Adrenal gland (tissue), 12 donors: ENCODE results near the gene CPTP. TPM values are rescaled to one million over a fixed set of nuclear protein-coding genes. Genes with fewer than 3 reads are reported as not detected.

ENCODE experiments used
- DNase-seq, 7 donors: peaks; one replicate each; pipeline ENCODE4 v3.0.0-alpha.2; 2019 to 2020
- H3K27ac ChIP-seq, 5 donors: fragments of 200-600 bp; sonication (generic) in 4 of 5; 1 replicate in 3 of 5; 2 replicates in 2 of 5; pipeline versions ENCODE4 v1.5.1 to v1.8.0; 2016 to 2020; ENCODE audit warnings: mild to moderate bottlenecking in 1 of 5
- H3K27me3 ChIP-seq: fragments of 200-600 bp; 2 replicates; pipeline ENCODE4 v1.8.0; 2021
- H3K36me3 ChIP-seq, 2 donors: fragments of 200-600 bp; replicated peaks in 1 of 2; 1 replicate in 1 of 2; 2 replicates in 1 of 2; pipeline versions ENCODE4 v1.5.1 to v1.8.0; 2018 to 2022
- H3K4me1 ChIP-seq, 2 donors: fragments of 200-600 bp; replicated peaks in 1 of 2; 1 replicate in 1 of 2; 2 replicates in 1 of 2; pipeline versions ENCODE4 v1.5.1 to v1.8.0; 2018 to 2021
- H3K4me3 ChIP-seq, 4 donors: fragments of 200-600 bp; sonication (generic) in 3 of 4; one replicate each; pipeline ENCODE4 v1.5.1; 2016 to 2018
- H3K9me3 ChIP-seq, 3 donors: fragments of 200-600 bp; sonication (generic) in 1 of 3; replicated peaks in 1 of 3; 1 replicate in 2 of 3; 2 replicates in 1 of 3; pipeline versions ENCODE4 v1.5.1 to v1.8.0; 2016 to 2021
- CTCF ChIP-seq, 6 experiments: fragments of 450-650 bp in 4 of 6; fragments of 200-600 bp in 2 of 6; sonication (generic) in 1 of 6; IDR thresholded peaks; 1 replicate in 5 of 6; 2 replicates in 1 of 6; pipeline versions ENCODE4 v1.5.1 to v1.8.0; 2016 to 2021; ENCODE audit warnings: antibody characterized with exemption in 6 of 6, mild to moderate bottlenecking in 2 of 6, moderate library complexity in 1 of 6
- POLR2A ChIP-seq, 2 donors: fragments of 450-650 bp; IDR thresholded peaks; one replicate each; pipeline ENCODE4 v1.6.1; 2017; ENCODE audit warnings: antibody characterized with exemption in 2 of 2, mild to moderate bottlenecking in 2 of 2, moderate library complexity in 1 of 2
- WGBS, 4 donors: extraction: QIAGEN DNeasy Blood & Tissue Kit in 2 of 4; methylation state at CpG; one replicate each; pipeline versions ENCODE4 v1.1.5 to v1.1.7; 2013 to 2017; 5-methylcytosine and 5-hydroxymethylcytosine counted together
- intact Hi-C, 2 donors: fragments of 100-400 bp; cut with DNase I; formaldehyde crosslinking; loops; one replicate each; pipeline versions ENCODE4 v1.14.1 to v1.15.0; 2022 to 2023
- polyA plus RNA-seq, 3 donors: library from polyadenylated mRNA; stranded (reverse); fragments of 200-250 nt in 2 of 3; fragments of 350-450 nt in 1 of 3; fragmentation: Illumina TruSeq in 1 of 3; extraction: RNeasy Lipid Tissue Mini Kit (QIAGEN cat#74804) in 1 of 3; gene quantifications; one replicate each; pipeline ENCODE4 v1.2.3, GENCODE V29; 2013 to 2014
- total RNA-seq, 9 donors: library from RNA; depleted of rRNA in 4 of 9; stranded (reverse); fragments of >200 nt in 4 of 9; fragments of 120-200 nt in 1 of 9; fragmentation: NEBNext Ultra II Directional in 1 of 9; extraction: Animal tissue kit (Norgen Biotek cat#: 25700) in 1 of 9; gene quantifications; one replicate each; pipeline versions ENCODE4 v1.1.0 to v1.2.4, GENCODE V29; 2013 to 2023
- donor health status: healthy with polysubstance abuse.
- donor health status: Bipolar disorder and iron deficiency.
- donor health status: DM: yes; HTN: yes; CAD: no.
- donor health status: DM: no; HTN: no; CAD: no.
- donor health status: DM: no; HTN: no; CAD: no.
- donor health status: DM: yes; HTN: yes; CAD: no.

Gene CPTP
- total and polyA plus RNA-seq, 12 donors = 2.9 to 53.0 (median 29.0) TPM

- TF ChIP-seq POLR2A (IDR thresholded peaks at IDR 0.05) = no peak
- no peak for TF ChIP-seq CTCF (IDR thresholded peaks at IDR 0.05)
- Histone ChIP-seq H3K27me3 (no peaks in the 10 kb centered on the region), H3K4me3 (no peak overlapping the region), H3K4me1 (peaks cover 0 to 1% of the 10 kb centered on the region in 2 donors), H3K36me3 (peaks cover 0 to 25% of the 10 kb centered on the region in 2 donors), H3K9me3 (no peaks in the 10 kb centered on the region), H3K27ac (no peak overlapping the region)
- DNase-seq = no peak
- 92 to 98% (median 93%) methylated on average over 6 to 26 of the region's 26 CpGs; no CpG with 5 or more reads in 1 of the 4 donors for WGBS, 4 donors
- intact Hi-C loops = no loop called here
These were observed 11.8 kb downstream of the CPTP start for GRCh38 chr1:1336446-1336845.

- no peaks in the 10 kb centered on the region for H3K4me1 ChIP-seq
- H3K27me3 ChIP-seq = no peaks in the 10 kb centered on the region
- TF ChIP-seq CTCF (IDR thresholded peaks at IDR 0.05) (no peak), POLR2A (IDR thresholded peaks at IDR 0.05) (no peak)
- no peak for DNase-seq
- H3K27ac ChIP-seq = no peak overlapping the region
- no peaks in the 10 kb centered on the region for H3K9me3 ChIP-seq
- WGBS, 4 donors = 93 to 97% (median 95%) methylated on average over 14 to 32 of the region's 32 CpGs
- H3K4me3 ChIP-seq = no peak overlapping the region
- intact Hi-C loops = no loop called here
- H3K36me3 ChIP-seq = peaks cover 0 to 25% of the 10 kb centered on the region in 2 donors
These were observed 12.6 kb downstream of the CPTP start for GRCh38 chr1:1336931-1337792.

- intact Hi-C loops = no loop called here
- Histone ChIP-seq H3K27ac (no peak overlapping the region), H3K4me3 (no peak overlapping the region), H3K9me3 (no peaks in the 10 kb centered on the region), H3K36me3 (peaks cover 0 to 25% of the 10 kb centered on the region in 2 donors), H3K27me3 (no peaks in the 10 kb centered on the region), H3K4me1 (no peaks in the 10 kb centered on the region)
- 77 to 85% (median 80%) methylated on average over 3 to 18 of the region's 18 CpGs for WGBS, 4 donors
- no peak for DNase-seq
- TF ChIP-seq POLR2A (IDR thresholded peaks at IDR 0.05) = no peak
- TF ChIP-seq CTCF (IDR thresholded peaks at IDR 0.05) = no peak
These were observed 13.2 kb downstream of the CPTP start for GRCh38 chr1:1337793-1338147.

DNA sequence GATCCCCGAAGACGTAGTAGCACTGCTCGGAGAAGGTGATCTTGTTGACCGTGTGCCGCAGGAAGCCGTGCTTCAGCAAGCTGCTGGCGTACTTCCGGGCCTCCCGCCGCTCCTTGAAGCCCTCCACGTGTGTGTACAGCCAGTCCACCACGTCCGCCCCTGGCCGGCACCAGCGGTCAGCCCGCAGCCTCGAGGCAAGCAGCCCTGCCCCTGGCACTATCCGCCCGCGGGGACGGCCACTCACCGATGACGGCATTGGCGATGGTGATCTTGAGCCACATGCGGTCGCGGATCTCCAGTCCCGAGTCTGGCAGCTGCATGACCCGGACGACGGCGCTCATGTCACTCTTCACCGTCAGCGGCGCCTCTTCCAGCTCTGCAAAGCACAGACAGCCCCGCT lies 13.7 kb downstream of the CPTP start:
- Histone ChIP-seq H3K9me3 (no peaks in the 10 kb centered on the region), H3K36me3 (peaks cover 0 to 25% of the 10 kb centered on the region in 2 donors), H3K4me1 (no peaks in the 10 kb centered on the region), H3K27me3 (no peaks in the 10 kb centered on the region), H3K27ac (no peak overlapping the region), H3K4me3 (no peak overlapping the region)
- no peak for TF ChIP-seq POLR2A (IDR thresholded peaks at IDR 0.05)
- WGBS, 4 donors = 91 to 96% (median 95%) methylated on average over 17 to 36 of the region's 36 CpGs
- intact Hi-C loops = no loop called here
- no peak for DNase-seq

DNA sequence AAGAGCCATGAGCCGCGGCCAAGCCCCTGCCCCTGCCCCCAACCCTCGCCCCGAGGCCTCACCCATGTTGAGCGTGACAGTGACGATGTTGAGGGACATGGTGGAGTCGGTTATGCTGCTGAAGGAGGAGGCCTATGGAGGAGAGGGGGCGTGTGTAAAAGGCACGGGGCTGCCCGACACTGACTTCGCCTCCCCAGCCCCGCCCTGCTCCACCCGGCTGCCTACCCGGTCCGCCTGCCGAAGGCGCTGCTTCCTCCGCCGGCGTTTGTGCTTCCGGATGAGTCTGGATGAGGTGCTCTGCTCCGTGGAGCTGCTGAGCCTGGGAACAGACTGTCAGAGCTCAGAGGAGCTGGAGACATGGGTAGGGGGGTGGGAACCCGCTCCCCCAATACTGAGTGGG lies 15.6 kb downstream of the CPTP start:
- no peaks in the 10 kb centered on the region for H3K27me3 ChIP-seq
- no peaks in the 10 kb centered on the region for H3K9me3 ChIP-seq
- WGBS, 4 donors = 89 to 92% (median 90%) methylated on average over 9 to 23 of the region's 23 CpGs
- no peak for DNase-seq
- peaks cover 0 to 25% of the 10 kb centered on the region in 2 donors for H3K36me3 ChIP-seq
- peaks cover 6 to 12% of the 10 kb centered on the region in 2 donors for H3K4me1 ChIP-seq
- intact Hi-C loops = no loop called here
- no peak for TF ChIP-seq POLR2A (IDR thresholded peaks at IDR 0.05)
- no peak for TF ChIP-seq CTCF (IDR thresholded peaks at IDR 0.05)
- H3K27ac ChIP-seq = no peak overlapping the region
- no peak overlapping the region for H3K4me3 ChIP-seq
